Measurements from ENCODE around the gene SLC1A7.

SLC1A7 gene

GRCh38 chr1:53116307-53116810, 26.1 kb downstream of the SLC1A7 start:
- no peak for DNase-seq (ENCODE audit: low read depth in 2 of 2)

- no peak for DNase-seq (ENCODE audit: low read depth in 2 of 2)
Observed at GRCh38 chr1:53115403-53116306, 26.8 kb downstream of the SLC1A7 start.

- no peak for DNase-seq (ENCODE audit: low read depth in 2 of 2)
Observed at GRCh38 chr1:53114581-53115400, 27.6 kb downstream of the SLC1A7 start.

- DNase-seq (ENCODE audit: low read depth in 2 of 2), result no peak
Observed at GRCh38 chr1:53114090-53114489, 28.3 kb downstream of the SLC1A7 start.

- no peak for DNase-seq (ENCODE audit: low read depth in 2 of 2)
Observed at GRCh38 chr1:53112861-53113260, 29.6 kb downstream of the SLC1A7 start.

GRCh38 chr1:53112271-53112774, 30.1 kb downstream of the SLC1A7 start:
- DNase-seq (ENCODE audit: low read depth in 2 of 2), result no peak

GRCh38 chr1:53111693-53112092, 30.7 kb downstream of the SLC1A7 start:
- no peak for DNase-seq (ENCODE audit: low read depth in 2 of 2)

- DNase-seq (ENCODE audit: low read depth in 2 of 2), result no peak
Observed at GRCh38 chr1:53111073-53111556, 31.3 kb downstream of the SLC1A7 start.

GRCh38 chr1:53110370-53111072, 31.9 kb downstream of the SLC1A7 start:
- DNase-seq (ENCODE audit: low read depth in 2 of 2), result peak; percentile 61 to 65

GRCh38 chr1:53108646-53109580, 33.5 kb downstream of the SLC1A7 start:
- DNase-seq (ENCODE audit: low read depth in 2 of 2), result no peak

GRCh38 chr1:53107570-53108322, 34.7 kb downstream of the SLC1A7 start:
- peak; percentile 66 to 69 for DNase-seq (ENCODE audit: low read depth in 2 of 2)

- DNase-seq (ENCODE audit: low read depth in 2 of 2), result no peak
Observed at GRCh38 chr1:53107090-53107489, 35.3 kb downstream of the SLC1A7 start.

- DNase-seq (ENCODE audit: low read depth in 2 of 2), result no peak
Observed at GRCh38 chr1:53104289-53104913, 38.0 kb downstream of the SLC1A7 start.

- DNase-seq (ENCODE audit: low read depth in 2 of 2), result no peak
Observed at GRCh38 chr1:53094533-53094919, 47.9 kb downstream of the SLC1A7 start.

GRCh38 chr1:53093778-53094532, 48.5 kb downstream of the SLC1A7 start:
- DNase-seq (ENCODE audit: low read depth in 2 of 2), result no peak

- no peak for DNase-seq (ENCODE audit: low read depth in 2 of 2)
Observed at GRCh38 chr1:53093451-53093754, 49.0 kb downstream of the SLC1A7 start.

- DNase-seq (ENCODE audit: low read depth in 2 of 2), result no peak
Observed at GRCh38 chr1:53092659-53093450, 49.6 kb downstream of the SLC1A7 start.
